ENCODE data around the gene MAML3.

DNA sequence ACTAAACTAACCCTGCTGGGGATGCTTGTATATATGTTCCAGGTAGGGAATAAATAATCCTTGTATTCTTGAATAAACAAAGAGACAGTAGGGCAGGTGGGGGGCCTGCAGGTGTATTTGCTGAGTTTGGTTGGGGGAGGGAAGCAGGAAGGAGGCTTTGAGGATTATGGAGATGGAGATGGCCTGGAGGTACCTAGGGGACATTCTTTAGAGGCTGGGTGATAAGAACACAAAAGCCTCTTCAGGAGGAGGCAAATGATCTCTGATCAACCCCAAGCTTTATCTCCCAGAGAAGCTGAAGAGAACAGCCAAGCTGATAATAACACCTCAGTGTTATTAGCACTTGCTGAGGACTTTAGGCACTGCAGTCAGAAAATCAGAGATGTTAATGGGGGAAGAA is 300.7 kb downstream of the MAML3 start:
- TF ChIP-seq, protein P1, sequence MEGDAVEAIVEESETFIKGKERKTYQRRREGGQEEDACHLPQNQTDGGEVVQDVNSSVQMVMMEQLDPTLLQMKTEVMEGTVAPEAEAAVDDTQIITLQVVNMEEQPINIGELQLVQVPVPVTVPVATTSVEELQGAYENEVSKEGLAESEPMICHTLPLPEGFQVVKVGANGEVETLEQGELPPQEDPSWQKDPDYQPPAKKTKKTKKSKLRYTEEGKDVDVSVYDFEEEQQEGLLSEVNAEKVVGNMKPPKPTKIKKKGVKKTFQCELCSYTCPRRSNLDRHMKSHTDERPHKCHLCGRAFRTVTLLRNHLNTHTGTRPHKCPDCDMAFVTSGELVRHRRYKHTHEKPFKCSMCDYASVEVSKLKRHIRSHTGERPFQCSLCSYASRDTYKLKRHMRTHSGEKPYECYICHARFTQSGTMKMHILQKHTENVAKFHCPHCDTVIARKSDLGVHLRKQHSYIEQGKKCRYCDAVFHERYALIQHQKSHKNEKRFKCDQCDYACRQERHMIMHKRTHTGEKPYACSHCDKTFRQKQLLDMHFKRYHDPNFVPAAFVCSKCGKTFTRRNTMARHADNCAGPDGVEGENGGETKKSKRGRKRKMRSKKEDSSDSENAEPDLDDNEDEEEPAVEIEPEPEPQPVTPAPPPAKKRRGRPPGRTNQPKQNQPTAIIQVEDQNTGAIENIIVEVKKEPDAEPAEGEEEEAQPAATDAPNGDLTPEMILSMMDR (optimal IDR thresholded peaks at IDR 0.05 in 1 of 3, IDR thresholded peaks at IDR 0.05 in 1 of 3, conservative IDR thresholded peaks at IDR 0.05 in 1 of 3; ENCODE audit: extremely low read depth in 1 of 3, insufficient read depth in 2 of 3, low read length in 3 of 3): no peak
- TF ChIP-seq EZH2 (IDR thresholded peaks at IDR 0.05; ENCODE audit: low read length): no peak
